DMS79 treated with DMSO at 0.1 percent for 48 hours (cell line): Measurements from ENCODE around the gene CLDN9.

ENCODE experiments used
- DNase-seq: peaks from one replicate; lab custom pipeline; 2025; lab: John Stamatoyannopoulos, UW

Gene CLDN9

GRCh38 chr16:2974319-2975056, 38.2 kb upstream of the CLDN9 start:
- no peak for DNase-seq

- DNase-seq = no peak
These were observed 37.4 kb upstream of the CLDN9 start for GRCh38 chr16:2975161-2975795.

- DNase-seq = no peak
These were observed 36.5 kb upstream of the CLDN9 start for GRCh38 chr16:2976201-2976600.

- DNase-seq = no peak
These were observed 36.0 kb upstream of the CLDN9 start for GRCh38 chr16:2976673-2977072.

GRCh38 chr16:2977440-2977839, 35.3 kb upstream of the CLDN9 start:
- peak; percentile 80 for DNase-seq

GRCh38 chr16:2979669-2980226, 33.0 kb upstream of the CLDN9 start:
- DNase-seq = no peak

- DNase-seq = peak; percentile 79
These were observed 32.2 kb upstream of the CLDN9 start, which contains the start of gene PKMYT1 for GRCh38 chr16:2980227-2981176. Gene PKMYT1, minus strand, starts transcription at chr16:2980446. Its CDS starts 789 bp downstream, at chr16:2979657.

- DNase-seq = no peak
These were observed 31.4 kb upstream of the CLDN9 start for GRCh38 chr16:2981177-2981898.

GRCh38 chr16:2981899-2982250, 30.8 kb upstream of the CLDN9 start:
- DNase-seq = no peak

GRCh38 chr16:2982402-2982801, 30.3 kb upstream of the CLDN9 start:
- no peak for DNase-seq

- DNase-seq = peak; percentile 65
These were observed 29.0 kb upstream of the CLDN9 start for GRCh38 chr16:2983706-2984136.

- no peak for DNase-seq
These were observed 27.3 kb upstream of the CLDN9 start for GRCh38 chr16:2985462-2985861.

- no peak for DNase-seq
These were observed 26.8 kb upstream of the CLDN9 start for GRCh38 chr16:2985893-2986355.

GRCh38 chr16:2986623-2987188, 26.0 kb upstream of the CLDN9 start:
- no peak for DNase-seq

GRCh38 chr16:2987286-2987685, 25.4 kb upstream of the CLDN9 start:
- no peak for DNase-seq

GRCh38 chr16:2987833-2988232, 24.9 kb upstream of the CLDN9 start:
- no peak for DNase-seq

- no peak for DNase-seq
These were observed 24.1 kb upstream of the CLDN9 start for GRCh38 chr16:2988590-2989099.

GRCh38 chr16:2990891-2991290, 21.8 kb upstream of the CLDN9 start:
- no peak for DNase-seq

GRCh38 chr16:2991566-2992261, 21.0 kb upstream of the CLDN9 start:
- DNase-seq = no peak

GRCh38 chr16:2992383-2993081, 20.2 kb upstream of the CLDN9 start:
- DNase-seq = no peak
